HG03066 (cell line): Measurements from ENCODE around the gene ZNF345.

Source experiments
- ATAC-seq: cut with Tn5 transposase; IDR thresholded peaks from one replicate; pipeline ENCODE4 v1.9.1; 2021; ENCODE audit warnings: low read depth; ENCODE audit not compliant: unreplicated experiment

ZNF345 gene

DNA sequence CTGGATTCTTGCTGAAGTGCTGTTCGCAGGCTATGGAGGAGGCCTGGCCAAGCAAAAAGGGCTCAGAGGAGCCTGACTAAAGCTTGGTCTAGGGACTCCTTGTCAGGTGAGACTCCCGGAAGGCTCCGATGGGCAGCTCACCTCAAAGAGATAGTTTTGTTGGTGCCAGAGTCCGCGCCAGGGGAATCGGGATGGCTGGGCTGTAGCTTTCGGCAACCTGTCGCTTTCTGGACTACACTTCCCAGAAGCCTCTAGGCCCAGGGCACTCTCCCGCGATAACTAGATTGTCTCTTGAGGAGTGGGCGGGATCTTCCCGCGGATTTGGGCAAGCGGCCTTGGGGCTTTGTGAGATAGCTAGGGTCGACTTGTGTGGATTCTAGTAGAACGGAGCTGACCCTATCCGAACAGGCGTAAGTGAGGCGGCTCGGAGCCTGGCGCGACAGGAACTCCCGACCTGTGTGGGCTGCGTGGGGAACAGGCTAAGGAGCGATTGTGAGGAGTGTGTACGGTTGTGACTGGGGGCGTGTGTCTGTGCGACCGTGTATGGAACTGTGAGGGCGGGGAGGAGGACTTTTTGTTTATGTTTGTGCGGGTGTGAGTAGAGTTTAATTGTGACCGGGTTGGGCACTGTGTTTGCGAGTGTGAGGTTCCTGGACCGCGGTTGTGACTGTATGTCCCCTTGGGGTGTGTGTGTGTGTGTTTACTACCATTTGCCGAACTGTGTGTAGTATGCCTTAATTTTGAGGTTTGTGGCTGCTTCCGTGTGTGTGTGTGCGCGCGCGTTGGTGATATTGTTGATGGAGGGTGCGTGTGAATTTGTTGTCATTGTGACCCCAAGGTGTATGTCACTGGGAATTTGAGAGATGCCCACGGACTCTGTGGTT lies at the start of gene ZNF345:
Gene ZNF345, plus strand, starts transcription at position 318 of the 884 bp plus-strand sequence. CDS start 25,955 bp downstream, outside the sequence.
- ATAC-seq: peak; percentile 80

- no peak for ATAC-seq
Observed at GRCh38 chr19:36805364-36805763, 45.3 kb upstream of the ZNF345 start.

DNA sequence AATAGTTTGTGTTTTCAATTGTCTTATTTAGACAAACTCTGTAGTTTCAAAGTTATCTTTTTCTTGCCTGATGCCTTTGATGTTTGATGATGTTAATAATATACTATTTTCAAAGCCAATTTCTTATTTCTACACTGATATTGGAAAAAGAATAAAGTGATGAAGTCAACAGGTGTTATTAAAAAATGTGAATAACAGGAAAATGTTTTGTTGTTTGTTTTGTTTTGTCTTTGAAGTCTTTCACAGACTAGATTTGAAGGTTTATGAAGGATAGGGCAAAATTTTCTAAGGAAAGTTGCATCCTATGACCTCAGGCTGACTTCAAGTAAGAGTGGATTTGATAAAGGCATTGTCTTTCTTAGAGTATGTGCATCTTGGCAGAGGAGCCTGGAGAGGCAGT lies 43.6 kb upstream of the ZNF345 start:
- ATAC-seq: no peak

DNA sequence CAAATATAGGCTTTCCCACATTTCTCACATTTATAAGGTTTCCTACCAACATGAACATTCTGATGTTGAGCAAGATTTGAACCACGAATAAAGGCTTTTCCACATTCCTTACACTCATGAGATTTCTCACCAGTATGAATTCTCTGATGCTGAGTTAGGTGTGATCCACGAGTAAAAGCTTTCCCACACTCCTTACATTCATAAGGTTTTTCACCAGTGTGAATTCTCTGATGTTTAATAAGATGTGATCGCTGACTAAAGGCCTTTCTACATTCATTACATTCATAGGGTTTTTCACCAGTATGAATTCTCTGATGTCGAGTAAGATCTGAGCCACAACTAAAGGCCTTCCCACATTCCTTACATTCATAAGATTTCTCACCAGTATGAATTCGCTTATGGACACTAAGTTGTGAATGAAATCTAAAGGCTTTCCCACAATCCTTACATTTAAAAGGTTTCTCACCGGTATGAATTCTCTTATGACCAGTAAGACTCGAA lies 31.5 kb upstream of the ZNF345 start:
- no peak for ATAC-seq

GRCh38 chr19:36821758-36822157 lies 28.9 kb upstream of the ZNF345 start:
- ATAC-seq: no peak

- ATAC-seq: no peak
Observed at GRCh38 chr19:36833430-36833829, 17.2 kb upstream of the ZNF345 start.

DNA sequence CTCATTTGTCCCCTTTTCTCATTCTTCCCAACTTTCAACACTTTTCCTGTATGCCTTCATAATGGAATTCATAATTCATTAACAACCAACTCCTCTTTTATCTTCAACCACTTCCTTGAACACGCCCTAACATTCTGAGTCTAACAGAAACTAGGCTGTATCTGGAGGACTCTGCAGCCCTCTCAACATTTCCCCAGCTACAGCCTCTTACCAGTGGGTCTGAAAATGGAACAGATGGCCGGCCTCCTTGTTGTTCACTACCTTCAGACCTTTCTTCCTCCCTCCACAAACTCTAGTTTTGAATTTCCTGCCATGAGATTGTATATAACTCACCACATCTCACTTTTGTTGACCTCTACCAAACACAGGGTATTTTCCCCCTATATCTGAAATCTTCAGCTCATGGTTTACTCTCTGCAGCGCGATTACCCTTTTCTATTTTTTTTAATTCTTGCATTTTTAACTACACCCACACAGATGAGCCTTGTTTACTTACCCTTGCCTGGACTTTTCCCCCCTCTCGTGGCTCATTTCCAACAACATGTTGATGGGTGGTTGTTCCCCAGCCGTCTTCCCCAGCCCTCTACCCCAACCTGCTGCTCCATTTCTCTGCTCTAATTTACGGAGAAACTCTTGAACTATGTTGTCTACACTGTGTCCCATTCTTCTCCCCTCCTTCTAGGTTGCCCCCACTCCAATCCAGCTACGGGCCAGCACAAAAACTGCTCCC lies 13.3 kb upstream of the ZNF345 start:
- no peak for ATAC-seq

GRCh38 chr19:36837906-36838783 lies 12.5 kb upstream of the ZNF345 start, which contains the start of gene ZNF790:
Gene ZNF790, minus strand, starts transcription at chr19:36838387. Its CDS starts 12,768 bp downstream, at chr19:36825619.
- ATAC-seq: peak; percentile 89

- no peak for ATAC-seq
Observed at GRCh38 chr19:36838784-36839324, 11.8 kb upstream of the ZNF345 start.

- ATAC-seq: no peak
Observed at GRCh38 chr19:36847968-36848367, 2.7 kb upstream of the ZNF345 start.

- peak; percentile 77 for ATAC-seq
Observed at GRCh38 chr19:36849701-36850558, 746 bp upstream of the ZNF345 start.

DNA sequence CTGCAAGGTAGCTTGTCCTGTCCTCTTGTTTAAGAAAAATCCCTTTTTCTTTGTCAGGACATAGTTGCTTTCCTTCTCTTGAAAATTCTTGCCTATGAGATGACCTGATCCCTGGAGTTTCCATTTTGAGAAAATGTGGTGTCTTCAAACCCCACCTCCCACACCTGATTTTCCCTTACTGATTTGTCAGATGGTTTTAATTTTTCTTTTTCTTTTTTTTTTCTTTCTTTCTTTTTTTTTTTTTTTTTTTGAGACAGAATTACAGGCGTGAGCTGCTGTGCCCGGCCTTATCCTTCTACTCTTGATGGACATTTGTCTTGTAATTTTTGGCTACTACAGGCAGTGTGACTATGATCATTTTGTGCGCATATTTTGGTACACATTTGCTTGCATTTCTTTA lies 1.2 kb downstream of the ZNF345 start:
- ATAC-seq: no peak

GRCh38 chr19:36876993-36877938 lies 26.6 kb downstream of the ZNF345 start:
- ATAC-seq: no peak

DNA sequence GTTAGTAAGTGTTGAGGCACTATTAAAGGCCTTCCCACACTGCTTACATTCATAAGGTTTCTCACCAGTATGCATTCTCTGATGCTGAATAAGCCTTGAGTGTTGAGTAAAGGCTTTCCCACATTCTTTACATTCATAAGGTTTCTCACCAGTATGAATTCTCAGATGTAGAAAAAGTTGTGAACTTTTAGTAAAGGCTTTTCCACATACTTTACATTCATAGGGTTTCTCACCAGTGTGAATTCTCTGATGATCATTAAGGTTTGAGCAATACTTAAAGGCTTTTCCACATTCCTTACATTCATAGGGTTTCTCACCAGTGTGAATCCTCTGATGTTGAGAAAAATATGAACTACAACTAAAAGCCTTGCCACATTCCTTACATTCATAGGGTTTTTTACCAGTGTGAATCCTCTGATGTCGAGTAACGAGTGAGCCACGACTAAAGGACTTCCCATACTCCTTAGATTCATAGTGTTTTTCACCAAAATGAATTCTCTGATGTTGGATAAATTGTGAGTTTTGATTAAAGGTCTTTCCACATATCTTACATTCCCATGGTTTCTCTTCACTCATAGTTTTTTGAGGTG lies 41.2 kb downstream of the ZNF345 start:
- no peak for ATAC-seq

- no peak for ATAC-seq
Observed at GRCh38 chr19:36894849-36895383, 44.2 kb downstream of the ZNF345 start.

- no peak for ATAC-seq
Observed at GRCh38 chr19:36898422-36898821, 47.7 kb downstream of the ZNF345 start.

GRCh38 chr19:36915992-36916830 lies 65.5 kb downstream of the ZNF345 start, which contains the start of the genes ZNF568 and ZNF829:
Gene ZNF568, plus strand, starts transcription at chr19:36916332. Its CDS starts 6,439 bp downstream, at chr19:36922771.
Gene ZNF829, minus strand, starts transcription at chr19:36916291. Its CDS starts 1,124 bp downstream, at chr19:36915167.
- peak; percentile 96 for ATAC-seq
